A549 treated with AZD2906 at 1 μM for 4 hours (cell line): Measurements from ENCODE around the gene TRPM2. TPM values are rescaled to one million over a fixed set of nuclear protein-coding genes. Genes with fewer than 3 reads are reported as not detected.

ENCODE experiments used
- total RNA-seq: library from RNA; stranded (reverse); fragments of 200-300 nt; extraction: Qiagen RNA extraction; gene quantifications from 5 replicates; pipeline ENCODE4 v1.2.3, GENCODE V29; 2022

The TRPM2 gene
- 7.5 to 10.7 TPM (median 8.7 TPM) in 5 replicates for total RNA-seq

DNA sequence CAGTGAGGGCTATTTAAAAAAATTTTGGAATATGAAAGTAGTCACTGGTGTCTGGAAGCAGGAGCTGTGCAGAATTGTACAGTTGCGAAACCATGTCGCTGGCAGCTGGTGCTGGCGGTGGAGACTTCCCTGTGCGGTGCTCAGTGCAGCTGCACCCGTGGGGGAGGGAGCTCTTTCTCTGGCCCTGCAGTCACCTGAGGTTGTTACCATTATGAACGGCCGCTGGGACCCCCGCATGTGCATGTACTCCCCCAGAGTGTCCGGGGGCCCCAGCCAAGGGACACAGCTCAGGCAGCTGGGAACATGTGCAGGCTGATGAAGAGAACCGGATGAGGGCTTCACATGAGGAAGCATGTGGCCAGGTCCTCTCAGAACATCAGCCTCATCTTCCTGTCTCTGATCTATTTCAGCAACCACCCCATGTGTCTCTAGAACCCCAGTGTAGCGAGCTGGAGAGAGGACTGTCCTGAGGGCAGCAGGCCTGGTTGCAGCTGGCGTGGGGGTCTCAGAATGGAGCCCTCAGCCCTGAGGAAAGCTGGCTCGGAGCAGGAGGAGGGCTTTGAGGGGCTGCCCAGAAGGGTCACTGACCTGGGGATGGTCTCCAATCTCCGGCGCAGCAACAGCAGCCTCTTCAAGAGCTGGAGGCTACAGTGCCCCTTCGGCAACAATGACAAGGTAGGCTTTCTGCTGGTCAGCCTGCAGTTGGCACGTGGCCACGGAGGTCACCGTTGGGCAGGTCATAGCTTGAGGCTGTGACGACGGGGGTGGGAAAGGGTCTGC lies at the start of gene TRPM2:
Gene TRPM2 (plus strand): TSS at position 431 of the 780 bp plus-strand sequence. CDS start 80 bp downstream, at position 511.

DNA sequence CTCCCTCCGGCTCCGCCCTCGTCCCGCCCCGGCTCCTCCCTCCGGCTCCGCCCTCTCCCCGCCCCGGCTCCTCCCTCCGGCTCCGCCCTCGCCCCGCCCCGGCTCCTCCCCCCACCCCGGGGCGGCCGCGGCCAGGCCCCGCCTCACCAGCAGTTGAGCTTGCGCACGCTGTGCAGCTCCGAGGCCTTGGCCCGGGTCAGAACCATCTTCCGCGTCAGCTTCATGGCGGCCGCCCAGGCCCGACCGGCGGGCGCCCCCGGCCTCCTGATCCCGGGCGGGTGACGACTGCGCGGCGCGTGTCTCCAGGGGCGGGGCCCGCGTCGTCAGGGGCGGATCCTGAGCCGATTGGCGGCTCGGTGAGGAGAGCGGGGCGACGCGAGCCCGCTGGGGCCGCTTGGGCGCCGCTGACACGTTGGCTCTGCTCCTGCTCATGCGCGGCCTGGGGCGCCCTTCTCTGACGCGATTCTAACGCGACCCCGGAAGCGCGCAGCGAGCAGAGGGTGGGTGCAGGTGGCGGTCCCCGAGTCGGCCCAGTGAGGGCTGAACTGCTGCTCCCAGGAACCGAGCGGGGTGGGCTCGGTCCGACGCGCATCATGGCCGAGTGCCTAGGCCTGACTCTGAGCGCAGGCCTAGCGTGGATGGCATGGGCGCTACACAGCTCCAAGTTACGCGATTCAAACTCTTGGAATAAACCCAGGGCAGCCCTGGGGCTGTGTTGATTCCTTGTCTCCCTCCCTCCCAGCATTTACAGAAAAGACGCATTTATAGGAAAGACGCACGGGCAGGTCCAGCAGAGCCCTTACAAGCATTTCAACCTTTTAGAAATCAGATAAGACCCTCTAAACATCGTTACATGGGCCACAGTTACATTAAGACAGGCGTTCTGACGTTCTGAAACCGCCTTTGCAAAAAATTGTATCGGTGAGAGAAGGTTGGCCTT lies 14.2 kb upstream of the TRPM2 start, which contains the start of gene CFAP410:
Gene CFAP410 (minus strand): TSS at position 420 of the 940 bp plus-strand sequence. CDS start 196 bp downstream, at position 224.

DNA sequence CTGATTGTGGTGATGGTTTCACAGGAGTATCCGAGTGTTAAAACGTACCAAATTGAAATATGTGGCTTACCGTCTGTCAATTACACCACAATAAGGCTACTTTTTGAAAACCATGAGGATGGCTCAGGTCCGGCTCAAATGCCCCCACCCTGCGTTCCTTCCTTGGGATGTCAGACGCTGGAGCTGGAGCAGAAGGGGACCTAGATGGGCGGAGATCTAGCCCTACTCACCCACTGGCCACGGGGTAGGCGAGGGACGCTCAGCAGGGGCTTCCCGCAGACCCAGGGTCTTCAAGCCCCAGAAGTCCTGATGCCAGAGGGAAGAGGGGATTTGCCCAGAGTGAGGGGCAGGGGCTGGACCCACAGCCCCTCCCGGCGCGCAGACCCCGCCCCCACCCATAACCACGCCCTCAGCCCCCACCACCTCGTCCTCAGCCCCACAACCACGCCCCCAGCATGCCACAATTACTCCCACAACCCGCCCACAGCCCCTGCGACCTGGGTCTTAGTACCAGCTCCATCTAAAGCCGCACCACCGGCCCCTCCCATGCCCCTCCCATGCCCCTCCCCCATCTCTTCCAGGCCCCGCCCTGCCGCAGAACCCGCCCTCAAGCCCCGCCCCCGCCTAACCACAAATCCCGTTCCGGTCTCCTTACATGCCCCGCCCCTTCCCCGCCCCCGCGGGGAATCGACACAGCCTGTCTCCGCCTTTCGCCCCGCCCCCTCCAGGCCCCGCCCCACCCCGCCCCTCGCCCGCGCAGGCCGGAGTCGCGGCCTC lies 101.5 kb downstream of the TRPM2 start, which contains the start of gene LRRC3:
Gene LRRC3 (plus strand): TSS at position 764 of the 777 bp plus-strand sequence. CDS start 1,135 bp downstream, outside the sequence.

Other genes with a start within 250 kb of the TRPM2 start
- 1.6 to 2.6 TPM (median 1.9 TPM) in 5 replicates for gene PWP2, start 246.2 kb upstream of the TRPM2 start, total RNA-seq
- gene GATD3, start 219.9 kb upstream of the TRPM2 start, total RNA-seq, result 3.2 to 5.8 TPM (median 3.7 TPM) in 5 replicates
- gene ICOSLG, start 112.7 kb upstream of the TRPM2 start, total RNA-seq, result 4.1 to 4.8 TPM (median 4.5 TPM) in 5 replicates
- gene DNMT3L, start 91.7 kb upstream of the TRPM2 start, total RNA-seq, result 0.09 TPM in 1 of 5 replicates, not detected in the others
- 0.03 TPM in 1 of 5 replicates, not detected in the others for gene AIRE, start 67.7 kb upstream of the TRPM2 start, total RNA-seq
- 39.8 to 67.9 TPM (median 50.6 TPM) in 5 replicates for gene PFKL, start 53.6 kb upstream of the TRPM2 start, total RNA-seq
- 5.2 to 10.0 TPM (median 8.1 TPM) in 5 replicates for gene CFAP410, start 14.2 kb upstream of the TRPM2 start, total RNA-seq
- 1.8 to 2.4 TPM (median 2.1 TPM) in 5 replicates for gene LRRC3, start 101.9 kb downstream of the TRPM2 start, total RNA-seq
- not detected in 5 replicates for gene KRTAP10-1, start 186.6 kb downstream of the TRPM2 start, total RNA-seq
- gene KRTAP10-2, start 197.9 kb downstream of the TRPM2 start, total RNA-seq, result not detected in 5 replicates
- gene KRTAP10-3, start 205.2 kb downstream of the TRPM2 start, total RNA-seq, result not detected in 5 replicates
- gene KRTAP10-4, start 220.1 kb downstream of the TRPM2 start, total RNA-seq, result not detected in 5 replicates
- gene KRTAP10-5, start 227.0 kb downstream of the TRPM2 start, total RNA-seq, result not detected in 5 replicates
- not detected in 5 replicates for gene KRTAP10-6, start 238.9 kb downstream of the TRPM2 start, total RNA-seq
- gene KRTAP10-7, start 247.0 kb downstream of the TRPM2 start, total RNA-seq, result not detected in 5 replicates